Measurements from ENCODE around the gene EED.

The EED gene

DNA sequence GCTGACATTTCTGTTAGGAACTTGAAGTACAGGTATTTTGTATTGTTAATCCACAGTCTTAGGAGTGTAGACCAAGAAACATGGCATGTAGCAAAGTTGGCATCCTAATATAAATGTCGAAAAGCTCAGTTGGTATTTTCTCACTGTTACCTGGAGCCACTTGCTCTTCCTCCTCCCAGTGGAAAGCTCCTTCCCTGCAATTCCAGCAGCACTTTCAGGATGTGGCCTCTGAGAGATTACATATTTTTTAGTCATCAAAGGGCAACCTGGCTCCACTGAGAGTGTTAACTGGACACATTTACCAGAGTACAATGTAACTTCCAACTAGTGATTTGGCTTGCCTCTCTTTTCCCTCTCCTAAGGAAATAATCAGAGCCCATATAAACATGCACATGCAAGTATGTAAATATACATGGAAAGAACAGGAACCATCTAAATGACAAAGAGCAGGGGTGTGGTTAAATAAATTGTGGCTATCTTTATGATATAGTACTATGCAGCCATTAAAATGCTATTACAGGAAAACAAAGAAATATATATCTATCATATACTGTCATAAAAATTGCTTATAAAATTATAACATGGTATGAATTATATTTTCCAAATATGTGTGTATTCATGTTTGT, 14.3 kb upstream of the EED start:
- H3K27me3 ChIP-seq (ENCODE audit: insufficient read depth, low read depth, severe bottlenecking) = no peaks in the 10 kb centered on the region
- TF ChIP-seq, protein P1, sequence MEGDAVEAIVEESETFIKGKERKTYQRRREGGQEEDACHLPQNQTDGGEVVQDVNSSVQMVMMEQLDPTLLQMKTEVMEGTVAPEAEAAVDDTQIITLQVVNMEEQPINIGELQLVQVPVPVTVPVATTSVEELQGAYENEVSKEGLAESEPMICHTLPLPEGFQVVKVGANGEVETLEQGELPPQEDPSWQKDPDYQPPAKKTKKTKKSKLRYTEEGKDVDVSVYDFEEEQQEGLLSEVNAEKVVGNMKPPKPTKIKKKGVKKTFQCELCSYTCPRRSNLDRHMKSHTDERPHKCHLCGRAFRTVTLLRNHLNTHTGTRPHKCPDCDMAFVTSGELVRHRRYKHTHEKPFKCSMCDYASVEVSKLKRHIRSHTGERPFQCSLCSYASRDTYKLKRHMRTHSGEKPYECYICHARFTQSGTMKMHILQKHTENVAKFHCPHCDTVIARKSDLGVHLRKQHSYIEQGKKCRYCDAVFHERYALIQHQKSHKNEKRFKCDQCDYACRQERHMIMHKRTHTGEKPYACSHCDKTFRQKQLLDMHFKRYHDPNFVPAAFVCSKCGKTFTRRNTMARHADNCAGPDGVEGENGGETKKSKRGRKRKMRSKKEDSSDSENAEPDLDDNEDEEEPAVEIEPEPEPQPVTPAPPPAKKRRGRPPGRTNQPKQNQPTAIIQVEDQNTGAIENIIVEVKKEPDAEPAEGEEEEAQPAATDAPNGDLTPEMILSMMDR (IDR thresholded peaks at IDR 0.05; ENCODE audit: low read depth, low read length) = no peak

DNA sequence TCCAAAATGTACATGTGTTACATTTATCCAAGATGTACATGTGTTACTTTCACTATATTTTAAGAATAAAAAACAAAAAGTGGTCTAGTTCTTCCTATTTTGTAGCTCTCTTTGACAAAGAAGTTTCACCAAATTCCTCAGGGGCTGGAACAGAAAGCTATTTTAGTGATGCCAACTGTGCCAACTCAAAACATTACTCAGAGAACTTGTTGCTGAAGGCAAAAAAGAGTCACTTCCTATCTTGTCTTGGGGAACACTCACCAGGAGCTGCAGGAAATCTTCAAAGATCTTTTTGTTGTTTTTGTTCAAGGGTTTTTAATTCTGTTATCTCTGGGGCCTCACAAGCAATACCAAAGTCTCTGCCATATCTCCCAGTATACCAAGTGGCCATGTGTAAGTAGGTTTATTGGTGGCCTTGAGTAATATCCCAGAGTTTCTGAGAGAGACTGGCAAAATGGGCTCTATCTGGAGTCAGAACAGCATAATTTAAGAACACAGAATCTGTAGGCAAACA, 13.6 kb upstream of the EED start:
- no peak for DNase-seq
- H3K36me3 ChIP-seq = no peaks in the 10 kb centered on the region
- H3K27ac ChIP-seq = no peak overlapping the region
- no peaks in the 10 kb centered on the region for H3K9me3 ChIP-seq (ENCODE audit: severe bottlenecking)
- H3K4me3 ChIP-seq (ENCODE audit: low read depth, low read length) = no peak overlapping the region
- no peaks in the 10 kb centered on the region for H3K27me3 ChIP-seq (ENCODE audit: insufficient read depth, low read depth, severe bottlenecking)
- TF ChIP-seq, protein P1 (IDR thresholded peaks at IDR 0.05; ENCODE audit: low read depth, low read length) = no peak

More for the DNA sequence above, 14.3 kb upstream of the EED start:
- H3K4me3 ChIP-seq (ENCODE audit: low read depth, low read length) = no peak overlapping the region
- H3K36me3 ChIP-seq = no peaks in the 10 kb centered on the region
- peaks cover 3% of the 10 kb centered on the region for H3K9me3 ChIP-seq (ENCODE audit: severe bottlenecking)
- no peak overlapping the region for H3K27ac ChIP-seq
- no peak for DNase-seq

DNA sequence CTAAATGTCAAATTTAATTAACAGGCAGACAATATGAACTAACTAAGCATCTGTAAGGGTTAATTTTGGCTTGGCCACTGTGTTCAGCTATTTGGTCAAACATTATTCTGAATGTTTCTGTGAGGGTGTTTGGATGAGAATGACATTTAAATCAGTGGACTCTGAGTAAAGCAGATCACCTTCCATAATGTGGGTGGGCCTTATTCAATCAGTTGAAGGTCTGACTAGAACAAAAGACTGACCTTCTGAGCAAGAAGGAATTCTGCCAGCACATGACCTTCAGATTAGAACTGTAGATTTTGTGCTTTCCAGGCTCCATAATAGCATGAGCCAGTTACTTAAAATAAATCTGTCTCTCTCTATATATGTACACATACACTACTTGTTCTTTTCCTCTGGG, 12.0 kb upstream of the EED start:
- TF ChIP-seq, protein P1 (IDR thresholded peaks at IDR 0.05; ENCODE audit: low read depth, low read length) = no peak
- no peaks in the 10 kb centered on the region for H3K27me3 ChIP-seq (ENCODE audit: insufficient read depth, low read depth, severe bottlenecking)
- H3K9me3 ChIP-seq (ENCODE audit: severe bottlenecking) = no peaks in the 10 kb centered on the region
- H3K36me3 ChIP-seq = no peaks in the 10 kb centered on the region
- no peak overlapping the region for H3K4me3 ChIP-seq (ENCODE audit: low read depth, low read length)
- H3K27ac ChIP-seq = no peak overlapping the region
- DNase-seq = no peak

DNA sequence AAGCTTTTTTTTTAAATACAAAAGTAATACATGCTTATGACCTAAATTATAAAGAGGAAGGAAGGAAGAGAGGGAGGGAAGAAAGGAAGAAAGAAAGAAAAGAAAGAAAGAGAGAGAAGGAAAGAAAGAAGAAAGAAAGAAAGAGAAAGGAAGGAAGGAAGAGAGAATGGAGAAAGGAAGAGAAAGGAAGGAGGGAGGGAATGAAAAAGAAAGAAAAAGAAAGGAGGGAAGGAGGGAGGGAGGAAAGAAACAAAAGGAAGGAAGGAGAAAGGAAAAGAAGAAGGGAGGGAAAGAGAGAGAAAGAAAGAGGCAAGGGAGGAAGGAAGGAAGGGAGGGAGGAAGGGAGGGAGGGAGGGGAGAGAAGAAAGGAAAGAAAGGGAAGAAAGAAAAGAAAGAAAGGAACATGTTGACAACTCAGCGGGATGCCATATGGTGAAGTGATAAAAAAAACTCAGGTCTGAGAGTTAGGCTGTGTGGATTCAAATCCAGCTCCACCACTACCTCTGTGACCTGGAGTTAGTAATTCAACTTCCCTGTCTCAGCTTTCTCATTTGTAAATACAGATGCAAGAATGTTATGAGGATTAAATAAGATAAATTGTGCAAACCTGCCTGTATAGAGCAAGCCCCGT, 9.6 kb upstream of the EED start:
- Histone ChIP-seq H3K27me3 (ENCODE audit: insufficient read depth, low read depth, severe bottlenecking) (no peaks in the 10 kb centered on the region), H3K27ac (no peak overlapping the region), H3K9me3 (ENCODE audit: severe bottlenecking) (no peaks in the 10 kb centered on the region), H3K36me3 (no peaks in the 10 kb centered on the region), H3K4me3 (ENCODE audit: low read depth, low read length) (no peak overlapping the region)
- TF ChIP-seq, protein P1 (IDR thresholded peaks at IDR 0.05; ENCODE audit: low read depth, low read length) = no peak
- no peak for DNase-seq

DNA sequence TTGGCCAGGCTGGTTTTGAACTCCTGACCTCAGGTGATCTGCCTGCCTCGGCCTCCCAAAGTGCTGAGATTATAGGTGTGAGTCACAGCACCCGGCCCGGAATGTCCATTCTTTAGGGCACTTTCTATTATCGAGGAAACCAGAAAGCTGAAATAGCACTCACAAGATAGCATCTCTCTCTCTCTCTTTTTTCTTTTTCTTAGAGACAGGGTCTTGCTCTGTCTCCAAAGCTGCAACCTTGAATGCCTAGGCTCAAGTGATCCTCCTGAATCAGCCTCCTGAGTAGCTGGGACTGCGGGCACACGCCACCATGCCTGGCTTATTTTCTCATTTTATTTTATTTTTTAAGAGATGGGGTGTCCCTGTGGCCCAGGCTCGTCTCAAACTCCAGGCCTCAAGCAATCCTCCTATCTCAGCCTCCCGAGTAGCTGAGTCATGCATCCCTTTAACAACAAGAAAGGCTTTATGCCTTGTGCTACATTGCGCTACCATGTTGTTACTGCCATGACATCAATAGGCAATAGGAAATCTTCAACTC, 7.2 kb upstream of the EED start:
- H3K27me3 ChIP-seq (ENCODE audit: insufficient read depth, low read depth, severe bottlenecking) = no peaks in the 10 kb centered on the region
- DNase-seq = no peak
- TF ChIP-seq, protein P1 (IDR thresholded peaks at IDR 0.05; ENCODE audit: low read depth, low read length) = no peak
- no peak overlapping the region for H3K27ac ChIP-seq
- H3K4me3 ChIP-seq (ENCODE audit: low read depth, low read length) = no peak overlapping the region
- H3K36me3 ChIP-seq = no peaks in the 10 kb centered on the region
- no peaks in the 10 kb centered on the region for H3K9me3 ChIP-seq (ENCODE audit: severe bottlenecking)
